Liver (tissue), 9 donors: Measurements from ENCODE around the gene NUP93. TPM values are rescaled to one million over a fixed set of nuclear protein-coding genes. Genes with fewer than 3 reads are reported as not detected.

Experiments
- DNase-seq: peaks from one replicate; pipeline ENCODE4 v3.0.0-alpha.2; 2017; ENCODE audit warnings: low spot score
- H3K27ac ChIP-seq, 2 donors: one replicate each; pipeline ENCODE4 v1.7.0; 2013; ENCODE audit warnings: inconsistent platforms in 2 of 2, low read length in 2 of 2, control low read depth in 1 of 2, low read depth in 1 of 2, mild to moderate bottlenecking in 1 of 2
- H3K27me3 ChIP-seq, 4 donors: one replicate each; pipeline versions ENCODE4 v1.6.1 to v1.7.0; 2013; ENCODE audit warnings: low read length in 3 of 4, inconsistent platforms in 1 of 4, mild to moderate bottlenecking in 1 of 4, moderate library complexity in 1 of 4; ENCODE audit not compliant: control insufficient read depth in 4 of 4, insufficient read depth in 4 of 4
- H3K36me3 ChIP-seq, 4 donors: one replicate each; pipeline versions ENCODE4 v1.6.1 to v1.7.0; 2013; ENCODE audit warnings: low read length in 3 of 4, mild to moderate bottlenecking in 3 of 4, low read depth in 1 of 4, moderate library complexity in 1 of 4; ENCODE audit not compliant: control insufficient read depth in 4 of 4, insufficient read depth in 3 of 4
- H3K4me1 ChIP-seq, 4 donors: one replicate each; pipeline versions ENCODE4 v1.6.1 to v1.7.0; 2013; ENCODE audit warnings: low read length in 3 of 4, mild to moderate bottlenecking in 3 of 4, moderate library complexity in 1 of 4; ENCODE audit not compliant: control insufficient read depth in 4 of 4, insufficient read depth in 4 of 4
- H3K4me3 ChIP-seq, 3 donors: one replicate each; pipeline versions ENCODE4 v1.6.1 to v1.7.0; 2013; ENCODE audit warnings: low read length in 3 of 3, control low read depth in 1 of 3, low read depth in 1 of 3, mild to moderate bottlenecking in 1 of 3
- H3K9ac ChIP-seq, 2 donors: one replicate each; pipeline ENCODE4 v1.7.0; 2013; ENCODE audit warnings: low read length in 2 of 2, mild to moderate bottlenecking in 2 of 2, moderate library complexity in 2 of 2, control low read depth in 1 of 2, low read depth in 1 of 2
- H3K9me3 ChIP-seq, 4 donors: one replicate each; pipeline versions ENCODE4 v1.6.1 to v1.7.0; 2013; ENCODE audit warnings: low read length in 3 of 4; ENCODE audit not compliant: control insufficient read depth in 4 of 4
- ATF3 ChIP-seq: IDR thresholded peaks from 2 replicates; pipeline ENCODE4 v1.6.1; 2016; ENCODE audit warnings: antibody characterized with exemption
- CTCF ChIP-seq: fragments of 150-350 bp; IDR thresholded peaks from 2 replicates; pipeline ENCODE4 v1.5.1; 2017; ENCODE audit warnings: improper control_type of control experiment, low read depth, low read length; ENCODE audit not compliant: missing input control
- EGR1 ChIP-seq, 2 donors: IDR thresholded peaks; 2 replicates each; pipeline ENCODE4 v1.6.1; 2016 to 2018; ENCODE audit warnings: antibody characterized with exemption in 2 of 2, low read depth in 2 of 2
- FOXA2 ChIP-seq: IDR thresholded peaks from 2 replicates; pipeline ENCODE4 v1.6.1; 2016; ENCODE audit warnings: antibody characterized with exemption
- GABPA ChIP-seq, 2 donors: IDR thresholded peaks in 1 of 2; conservative IDR thresholded peaks in 1 of 2; 2 replicates each; pipeline ENCODE4 v1.6.1; 2016; ENCODE audit warnings: antibody characterized with exemption in 2 of 2, mild to moderate bottlenecking in 1 of 2, moderate library complexity in 1 of 2
- HNF4A ChIP-seq, 2 donors: conservative IDR thresholded peaks; 2 replicates each; pipeline ENCODE4 v1.6.1; 2016; ENCODE audit warnings: antibody characterized with exemption in 2 of 2, mild to moderate bottlenecking in 2 of 2
- HNF4G ChIP-seq: IDR thresholded peaks from 2 replicates; pipeline ENCODE4 v1.6.1; 2016; ENCODE audit warnings: antibody characterized with exemption
- JUND ChIP-seq, 2 donors: IDR thresholded peaks; 2 replicates each; pipeline ENCODE4 v1.6.1; 2016; ENCODE audit warnings: antibody characterized with exemption in 2 of 2
- MAX ChIP-seq: IDR thresholded peaks from 2 replicates; pipeline ENCODE4 v1.6.1; 2016; ENCODE audit warnings: antibody characterized with exemption
- NR2F2 ChIP-seq: IDR thresholded peaks from 2 replicates; pipeline ENCODE4 v1.6.1; 2016; ENCODE audit warnings: antibody characterized with exemption
- RAD21 ChIP-seq, 2 donors: IDR thresholded peaks; 2 replicates each; pipeline ENCODE4 v1.6.1; 2016; ENCODE audit warnings: antibody characterized with exemption in 2 of 2, mild to moderate bottlenecking in 2 of 2
- RXRA ChIP-seq, 2 donors: IDR thresholded peaks; 2 replicates each; pipeline ENCODE4 v1.6.1; 2017 to 2018; ENCODE audit warnings: antibody characterized with exemption in 2 of 2, mild to moderate bottlenecking in 1 of 2
- SP1 ChIP-seq: IDR thresholded peaks from 2 replicates; pipeline ENCODE4 v1.6.1; 2018; ENCODE audit warnings: antibody characterized with exemption, mild to moderate bottlenecking
- TAF1 ChIP-seq: conservative IDR thresholded peaks from 2 replicates; pipeline ENCODE4 v1.6.1; 2016; ENCODE audit warnings: antibody characterized with exemption, mild to moderate bottlenecking
- YY1 ChIP-seq: IDR thresholded peaks from 2 replicates; pipeline ENCODE4 v1.6.1; 2016; ENCODE audit warnings: antibody characterized with exemption, mild to moderate bottlenecking
- ZBTB33 ChIP-seq: IDR thresholded peaks from 2 replicates; pipeline ENCODE4 v1.6.1; 2016; ENCODE audit warnings: antibody characterized with exemption
- WGBS: extraction: QIAGEN DNeasy Blood & Tissue Kit; methylation state at CpG from one replicate; pipeline ENCODE4 v1.1.7; 2013; 5-methylcytosine and 5-hydroxymethylcytosine counted together
- polyA plus RNA-seq, 2 donors: library from polyadenylated mRNA; stranded (reverse) in 1 of 2; unstranded in 1 of 2; fragments of 200-250 nt in 1 of 2; fragments of >200 nt in 1 of 2; fragmentation: Nextera tagmentation in 1 of 2; extraction: Ambion mirVana in 1 of 2; gene quantifications; one replicate each; pipeline versions ENCODE4 v1.2.1 to v1.2.3, GENCODE V29; 2013 to 2015
- total RNA-seq, 2 donors: library from RNA; depleted of rRNA; stranded (reverse); fragments of >200 nt; gene quantifications; one replicate each; pipeline ENCODE4 v1.2.3, GENCODE V29; 2014
- donor health status: healthy.
- donor health status: healthy.
- donor health status: healthy.
- donor health status: healthy.
- donor health status: healthy.

The NUP93 gene
- total and polyA plus RNA-seq, 4 donors, result 8.2 to 31.8 (median 9.8) TPM

- no peaks in the 10 kb centered on the region for H3K9me3 ChIP-seq
- H3K27ac ChIP-seq, result no peak overlapping the region
- no peak for DNase-seq
- H3K9ac ChIP-seq, result no peak overlapping the region
- TF ChIP-seq RXRA (IDR thresholded peaks at IDR 0.05), result no peak
- no peak for TF ChIP-seq SP1
- no peak for TF ChIP-seq YY1
- no peak for TF ChIP-seq HNF4A (conservative IDR thresholded peaks at IDR 0.05)
- TF ChIP-seq FOXA2, result no peak
- TF ChIP-seq TAF1, result no peak
- no peak for TF ChIP-seq GABPA (IDR thresholded peaks at IDR 0.05 in 1 of 2, conservative IDR thresholded peaks at IDR 0.05 in 1 of 2)
- TF ChIP-seq HNF4G, result no peak
- no peak for TF ChIP-seq CTCF
- TF ChIP-seq JUND (IDR thresholded peaks at IDR 0.05), result no peak
- no peak for TF ChIP-seq MAX
- no peak for TF ChIP-seq EGR1 (IDR thresholded peaks at IDR 0.05; ENCODE audit: low read depth in 2 of 2)
- TF ChIP-seq NR2F2, result no peak
- no peak for TF ChIP-seq ZBTB33
- TF ChIP-seq ATF3, result no peak
- no peak overlapping the region for H3K4me3 ChIP-seq
- no peaks in the 10 kb centered on the region for H3K27me3 ChIP-seq
- no peaks in the 10 kb centered on the region for H3K4me1 ChIP-seq
- H3K36me3 ChIP-seq, result no peaks in the 10 kb centered on the region
Measured at GRCh38 chr16:56792967-56793366, 63.0 kb downstream of the NUP93 start.

- Histone ChIP-seq H3K4me1 (no peaks in the 10 kb centered on the region), H3K27me3 (no peaks in the 10 kb centered on the region), H3K9me3 (no peaks in the 10 kb centered on the region), H3K27ac (no peak overlapping the region), H3K36me3 (no peaks in the 10 kb centered on the region), H3K4me3 (no peak overlapping the region), H3K9ac (no peak overlapping the region)
- TF ChIP-seq RAD21 (IDR thresholded peaks at IDR 0.05) (peak; percentile 72 to 79), ATF3 (no peak), CTCF (peak; percentile 33)
- DNase-seq, result no peak
- 73% methylated on average over 6 of the region's 6 CpGs for WGBS
Measured at GRCh38 chr16:56793492-56793891, 63.6 kb downstream of the NUP93 start.
